HepG2 (cell line): ENCODE data around the gene DGKD. TPM values are rescaled to one million over a fixed set of nuclear protein-coding genes. Genes with fewer than 3 reads are reported as not detected.
A peak's percentile ranks its signal among the peaks of the same experiment; 100 is the strongest.

Experiments used
- ARID4A ChIP-seq: sonication (generic); formaldehyde crosslinking; IDR thresholded peaks from 2 replicates; pipeline ENCODE4 v1.5.0; 2020; ENCODE audit warnings: mild to moderate bottlenecking, missing genetic modification reagents, borderline replicate concordance
- HOXD1 ChIP-seq: sonication (generic); formaldehyde crosslinking; IDR thresholded peaks from 2 replicates; pipeline ENCODE4 v1.5.0; 2020; ENCODE audit warnings: missing genetic modification reagents
- NCOA5 ChIP-seq: sonication (generic); formaldehyde crosslinking; IDR thresholded peaks from 2 replicates; pipeline ENCODE4 v1.4.0; 2020; ENCODE audit warnings: missing genetic modification reagents
- NFAT5 ChIP-seq: sonication (generic); formaldehyde crosslinking; IDR thresholded peaks from 2 replicates; pipeline ENCODE4 v1.4.0; 2020; ENCODE audit warnings: missing genetic modification reagents
- NR0B2 ChIP-seq: sonication (generic); formaldehyde crosslinking; IDR thresholded peaks from 2 replicates; pipeline ENCODE4 v1.4.0; 2020; ENCODE audit warnings: mild to moderate bottlenecking, missing genetic modification reagents
- NR2C2 ChIP-seq: sonication (generic); formaldehyde crosslinking; IDR thresholded peaks from 2 replicates; pipeline ENCODE4 v1.4.0; 2020; ENCODE audit warnings: missing genetic modification reagents, mild to moderate bottlenecking, moderate library complexity, borderline replicate concordance
- NR2F2 ChIP-seq: IDR thresholded peaks from 2 replicates; pipeline ENCODE4 v1.6.1; 2012; ENCODE audit warnings: low read depth, inconsistent platforms, borderline replicate concordance
- ONECUT2 ChIP-seq: sonication (generic); formaldehyde crosslinking; IDR thresholded peaks from 2 replicates; pipeline ENCODE4 v1.4.0; 2020; ENCODE audit warnings: missing genetic modification reagents
- PAX8 ChIP-seq: sonication (generic); formaldehyde crosslinking; IDR thresholded peaks from 2 replicates; pipeline ENCODE4 v1.8.0; 2022; ENCODE audit warnings: mild to moderate bottlenecking, missing genetic modification reagents, borderline replicate concordance
- PHB2 ChIP-seq: fragments of 450-650 bp; IDR thresholded peaks from 2 replicates; pipeline ENCODE4 v1.6.1; 2018; ENCODE audit not compliant: partially characterized antibody
- POLR2AphosphoS5 ChIP-seq: IDR thresholded peaks from 2 replicates; pipeline ENCODE4 v1.6.1; 2012; ENCODE audit warnings: low read depth, low read length
- SMARCE1 ChIP-seq: fragments of 450-650 bp; IDR thresholded peaks from 2 replicates; pipeline ENCODE4 v1.6.1; 2017; ENCODE audit warnings: borderline replicate concordance
- SYNCRIP ChIP-seq: fragments of 200-400 bp; formaldehyde crosslinking; IDR thresholded peaks from 2 replicates; pipeline ENCODE4 v1.6.1; 2018; ENCODE audit warnings: mild to moderate bottlenecking, low read depth, low read length; ENCODE audit not compliant: insufficient read depth
- TRIM22 ChIP-seq: fragments of 450-650 bp; IDR thresholded peaks from 2 replicates; pipeline ENCODE4 v1.6.1; 2017
- ZNF597 ChIP-seq: sonication (generic); formaldehyde crosslinking; IDR thresholded peaks from 2 replicates; pipeline ENCODE4 v1.5.0; 2020; ENCODE audit warnings: missing genetic modification reagents
- ZNF605 ChIP-seq: sonication (generic); formaldehyde crosslinking; IDR thresholded peaks from 2 replicates; pipeline ENCODE4 v1.8.0; 2022; ENCODE audit warnings: mild to moderate bottlenecking, missing genetic modification reagents
- ZNF776 ChIP-seq: sonication (generic); formaldehyde crosslinking; IDR thresholded peaks from 2 replicates; pipeline ENCODE4 v1.4.0; 2020; ENCODE audit warnings: mild to moderate bottlenecking, missing genetic modification reagents
- polyA plus RNA-seq, 8 experiments: library from polyadenylated mRNA; depleted of rRNA in 3 of 8; stranded (reverse) in 7 of 8; unstranded in 1 of 8; fragments of >200 nt; fragmentation: Illumina TruSeq in 4 of 8; extraction: Trizol in 4 of 8; gene quantifications; 2 replicates each; pipeline versions ENCODE4 v1.2.1 to v1.2.3, GENCODE V29; 2011 to 2016; ENCODE audit warnings: low read depth in 4 of 8, missing spikeins in 1 of 8, mixed read lengths in 1 of 8; ENCODE audit not compliant: insufficient read depth in 1 of 8
- total RNA-seq, 5 experiments: library from RNA; depleted of rRNA; stranded (reverse); fragments of >200 nt; fragmentation: Illumina TruSeq; extraction: Trizol; gene quantifications; 2 replicates each; pipeline ENCODE4 v1.2.3, GENCODE V29; 2016; ENCODE audit warnings: low read depth in 1 of 5

The DGKD gene
- total and polyA plus RNA-seq, 2 of the 13 experiments (the other 11 are each of a cell fraction or from before 2014, with no cell fraction given), result 24.5 to 33.2 TPM

- no peak for TF ChIP-seq SYNCRIP
- no peak for TF ChIP-seq TRIM22
- TF ChIP-seq ONECUT2, result no peak
- no peak for TF ChIP-seq NCOA5
- TF ChIP-seq ZNF776 (CRISPR knock-in tag), result no peak
- TF ChIP-seq NR0B2 (CRISPR knock-in tag), result no peak
- no peak for TF ChIP-seq SMARCE1
- TF ChIP-seq HOXD1 (CRISPR knock-in tag), result no peak
- no peak for TF ChIP-seq PAX8 (CRISPR knock-in tag)
- TF ChIP-seq ARID4A (CRISPR knock-in tag), result no peak
- 0 out of 2 replicates have a peak, but pooled peaks have one; percentile 25 for TF ChIP-seq ZNF605 (CRISPR knock-in tag)
- no peak for TF ChIP-seq NR2F2
- no peak for TF ChIP-seq POLR2AphosphoS5
- TF ChIP-seq PHB2, result no peak
- TF ChIP-seq NFAT5 (CRISPR knock-in tag), result no peak
- TF ChIP-seq ZNF597 (CRISPR knock-in tag), result no peak
- TF ChIP-seq NR2C2, result peak; percentile 65
These were observed 21.4 kb downstream of the DGKD start (continued) for GRCh38 chr2:233375490-233376314.
